OCI-LY1 (cell line): ENCODE results near the gene CEMIP.

Experiments used
- H2AFZ ChIP-seq: fragments of 200-600 bp; sonication (generic), shearing (Covaris generic); 2 replicates; pipeline ENCODE4 v1.6.0; 2014; ENCODE audit warnings: antibody characterized with exemption, mild to moderate bottlenecking, low read length
- H3F3A ChIP-seq: fragments of 200-600 bp; sonication (generic), shearing (Covaris generic); 2 replicates; pipeline ENCODE4 v1.6.0; 2014; ENCODE audit warnings: mild to moderate bottlenecking, antibody characterized with exemption, low read length, moderate library complexity; ENCODE audit not compliant: insufficient read depth
- H3K27ac ChIP-seq: fragments of 200-600 bp; sonication (generic); 2 replicates; pipeline ENCODE4 v1.5.1; 2014; ENCODE audit warnings: low read length, mixed run types, mild to moderate bottlenecking, low read depth; ENCODE audit not compliant: poor library complexity, severe bottlenecking
- H3K27me3 ChIP-seq: fragments of 200-600 bp; sonication (generic); 2 replicates; pipeline ENCODE4 v1.6.0; 2014; ENCODE audit warnings: antibody characterized with exemption, mild to moderate bottlenecking, low read length, moderate library complexity; ENCODE audit not compliant: insufficient read depth
- H3K36me3 ChIP-seq: fragments of 200-600 bp; sonication (generic); 2 replicates; pipeline ENCODE4 v1.6.1; 2014; ENCODE audit warnings: mild to moderate bottlenecking, antibody characterized with exemption, low read length, moderate library complexity, mixed read lengths; ENCODE audit not compliant: insufficient read depth
- H3K4me1 ChIP-seq: fragments of 200-600 bp; sonication (generic); 2 replicates; pipeline ENCODE4 v1.5.1; 2014; ENCODE audit warnings: mild to moderate bottlenecking, low read length, moderate library complexity; ENCODE audit not compliant: insufficient read depth, severe bottlenecking
- H3K4me2 ChIP-seq: fragments of 200-600 bp; sonication (generic), shearing (Covaris generic); 2 replicates; pipeline ENCODE4 v1.6.1; 2014; ENCODE audit warnings: low read length
- H3K4me3 ChIP-seq: fragments of 200-600 bp; sonication (generic); 2 replicates; pipeline ENCODE4 v1.5.1; 2014; ENCODE audit warnings: low read length, low read depth, mild to moderate bottlenecking, mixed read lengths; ENCODE audit not compliant: poor library complexity, severe bottlenecking
- H3K79me2 ChIP-seq: fragments of 200-600 bp; shearing (Covaris generic); 2 replicates; pipeline ENCODE4 v1.6.1; 2016; ENCODE audit warnings: mixed run types, low read length, mixed read lengths; ENCODE audit not compliant: insufficient read depth
- H3K9ac ChIP-seq: fragments of 200-600 bp; sonication (generic), shearing (Covaris generic); 2 replicates; pipeline ENCODE4 v1.6.1; 2014; ENCODE audit warnings: mild to moderate bottlenecking, low read length, mixed read lengths
- H3K9me2 ChIP-seq: fragments of 200-600 bp; sonication (generic), shearing (Covaris generic); 2 replicates; pipeline ENCODE4 v1.6.1; 2014; ENCODE audit warnings: low read depth, mild to moderate bottlenecking, low read length, mixed read lengths
- H3K9me3 ChIP-seq: fragments of 200-600 bp; shearing (Covaris generic); 2 replicates; pipeline ENCODE4 v1.6.1; 2014; ENCODE audit warnings: low read length, mixed read lengths
- H4K20me1 ChIP-seq: fragments of 200-600 bp; sonication (generic), shearing (Covaris generic); 2 replicates; pipeline ENCODE4 v1.6.0; 2016; ENCODE audit warnings: mild to moderate bottlenecking, low read length; ENCODE audit not compliant: insufficient read depth
- CTCF ChIP-seq: fragments of 200-600 bp; sonication (generic), shearing (Covaris generic); IDR thresholded peaks from 2 replicates; pipeline ENCODE4 v1.5.1; 2017; ENCODE audit warnings: mild to moderate bottlenecking, antibody characterized with exemption, low read length, moderate library complexity, mixed read lengths
- EZH2 ChIP-seq: fragments of 200-600 bp; sonication (generic), shearing (Covaris generic); IDR thresholded peaks from 2 replicates; pipeline ENCODE4 v1.8.0; 2017; ENCODE audit warnings: borderline replicate concordance, mixed run types, mild to moderate bottlenecking, antibody characterized with exemption, low read length, moderate library complexity, mixed read lengths

CEMIP gene

GRCh38 chr15:80773792-80774352 lies 5.3 kb upstream of the CEMIP start:
- no peaks in the 10 kb centered on the region for H3K4me1 ChIP-seq
- no peaks in the 10 kb centered on the region for H3K9me3 ChIP-seq
- H3K4me3 ChIP-seq: no peak overlapping the region
- H3K9ac ChIP-seq: no peak overlapping the region
- no peak overlapping the region for H3K4me2 ChIP-seq
- no peaks in the 10 kb centered on the region for H3K36me3 ChIP-seq
- no peak for TF ChIP-seq CTCF
- TF ChIP-seq EZH2: no peak
- H2AFZ ChIP-seq: no peak overlapping the region
- H3K9me2 ChIP-seq: no peaks in the 10 kb centered on the region
- H3K79me2 ChIP-seq: no peaks in the 10 kb centered on the region
- no peaks in the 10 kb centered on the region for H3F3A ChIP-seq
- H3K27me3 ChIP-seq: 0 out of 2 replicates have a peak, but pooled peaks cover 4% of the 10 kb centered on the region
- H3K27ac ChIP-seq: no peak overlapping the region
- no peaks in the 10 kb centered on the region for H4K20me1 ChIP-seq

GRCh38 chr15:80774486-80774885 lies 4.7 kb upstream of the CEMIP start:
- Histone ChIP-seq H4K20me1 (no peaks in the 10 kb centered on the region), H3K4me3 (no peak overlapping the region), H3K36me3 (no peaks in the 10 kb centered on the region), H3K27ac (no peak overlapping the region), H3K4me2 (no peak overlapping the region), H3K9me2 (no peaks in the 10 kb centered on the region), H3F3A (no peaks in the 10 kb centered on the region), H3K9ac (no peak overlapping the region), H3K27me3 (0 out of 2 replicates have a peak, but pooled peaks cover 4% of the 10 kb centered on the region), H3K79me2 (no peaks in the 10 kb centered on the region), H2AFZ (no peak overlapping the region), H3K9me3 (no peaks in the 10 kb centered on the region), H3K4me1 (no peaks in the 10 kb centered on the region)
- no peak for TF ChIP-seq EZH2
- TF ChIP-seq CTCF: no peak

- no peak for TF ChIP-seq EZH2
- TF ChIP-seq CTCF: no peak
- H4K20me1 ChIP-seq: no peaks in the 10 kb centered on the region
- H3K9me2 ChIP-seq: no peaks in the 10 kb centered on the region
- no peaks in the 10 kb centered on the region for H3K79me2 ChIP-seq
- H3K27me3 ChIP-seq: 0 out of 2 replicates have a peak, but pooled peaks cover 4% of the 10 kb centered on the region
- H2AFZ ChIP-seq: no peak overlapping the region
- H3K9ac ChIP-seq: no peak overlapping the region
- H3K36me3 ChIP-seq: no peaks in the 10 kb centered on the region
- no peak overlapping the region for H3K4me2 ChIP-seq
- H3K4me1 ChIP-seq: no peaks in the 10 kb centered on the region
- no peak overlapping the region for H3K27ac ChIP-seq
- no peaks in the 10 kb centered on the region for H3K9me3 ChIP-seq
- H3K4me3 ChIP-seq: no peak overlapping the region
- no peaks in the 10 kb centered on the region for H3F3A ChIP-seq
Measured at GRCh38 chr15:80775338-80775737, 3.8 kb upstream of the CEMIP start.
